ENCODE measurements around the gene PLPPR1.

GRCh38 chr9:101369286-101369685 is 340.8 kb downstream of the PLPPR1 start:
- TF ChIP-seq CTCF (IDR thresholded peaks at IDR 0.05) (no peak), POLR2AphosphoS5 (IDR thresholded peaks at IDR 0.05) (no peak)
